ENCODE results near the gene ZDHHC21.
"Not testable (repeated sequence)": the region's sequence is repeated elsewhere in the genome, so short reads cannot be mapped to it uniquely, and the experiment has no call there.

The ZDHHC21 gene

GRCh38 chr9:14678776-14679175 is 14.5 kb downstream of the ZDHHC21 start:
- no peak for DNase-seq

GRCh38 chr9:14677872-14678271 is 15.4 kb downstream of the ZDHHC21 start:
- DNase-seq, result no peak

GRCh38 chr9:14677396-14677795 is 15.8 kb downstream of the ZDHHC21 start:
- DNase-seq, result no peak

GRCh38 chr9:14674630-14675029 is 18.6 kb downstream of the ZDHHC21 start:
- no peak for DNase-seq

GRCh38 chr9:14671377-14671776 is 21.9 kb downstream of the ZDHHC21 start:
- no peak for DNase-seq

GRCh38 chr9:14670718-14671117 is 22.5 kb downstream of the ZDHHC21 start:
- no peak for DNase-seq

- not testable (repeated sequence) for DNase-seq
Observed at GRCh38 chr9:14664022-14664421, 29.2 kb downstream of the ZDHHC21 start.

- no peak for DNase-seq
Observed at GRCh38 chr9:14662060-14662453, 31.2 kb downstream of the ZDHHC21 start.

GRCh38 chr9:14661421-14662059 is 31.7 kb downstream of the ZDHHC21 start:
- peak; percentile 24 for DNase-seq

GRCh38 chr9:14660721-14661120 is 32.5 kb downstream of the ZDHHC21 start:
- DNase-seq, result no peak

- DNase-seq, result peak; percentile 3
Observed at GRCh38 chr9:14654932-14655331, 38.3 kb downstream of the ZDHHC21 start.

- no peak for DNase-seq
Observed at GRCh38 chr9:14653511-14653910, 39.7 kb downstream of the ZDHHC21 start.

- DNase-seq, result peak; percentile 46
Observed at GRCh38 chr9:14652729-14653377, 40.4 kb downstream of the ZDHHC21 start.

- DNase-seq, result no peak
Observed at GRCh38 chr9:14650596-14650995, 42.6 kb downstream of the ZDHHC21 start.

- DNase-seq, result no peak
Observed at GRCh38 chr9:14645648-14646047, 47.6 kb downstream of the ZDHHC21 start.

GRCh38 chr9:14640967-14641366 is 52.3 kb downstream of the ZDHHC21 start:
- no peak for DNase-seq

- DNase-seq, result no peak
Observed at GRCh38 chr9:14640294-14640693, 52.9 kb downstream of the ZDHHC21 start.

GRCh38 chr9:14633906-14634565 is 59.2 kb downstream of the ZDHHC21 start:
- no peak for DNase-seq

GRCh38 chr9:14633148-14633547 is 60.1 kb downstream of the ZDHHC21 start:
- no peak for DNase-seq

- DNase-seq, result peak; percentile 2
Observed at GRCh38 chr9:14627513-14627912, 65.7 kb downstream of the ZDHHC21 start.

GRCh38 chr9:14618836-14619420 is 74.3 kb downstream of the ZDHHC21 start:
- no peak for DNase-seq

GRCh38 chr9:14616188-14616982 is 76.8 kb downstream of the ZDHHC21 start:
- peak; percentile 41 for DNase-seq

GRCh38 chr9:14608540-14608939 is 84.7 kb downstream of the ZDHHC21 start:
- DNase-seq, result no peak
